H1 (cell line): Measurements from ENCODE around the gene BNC2. TPM values are rescaled to one million over a fixed set of nuclear protein-coding genes. Genes with fewer than 3 reads are reported as not detected.

ENCODE experiments used
- SAP30 ChIP-seq: fragments of 300-600 bp; sonication (generic); IDR thresholded peaks from 2 replicates; pipeline ENCODE4 v1.7.1; 2012; ENCODE audit warnings: low read length, moderate library complexity, mild to moderate bottlenecking, inconsistent platforms; ENCODE audit not compliant: insufficient read depth, insufficient replicate concordance
- polyA plus RNA-seq, 7 experiments: library from polyadenylated mRNA; depleted of rRNA in 3 of 7; stranded (reverse) in 5 of 7; unstranded in 2 of 7; fragments of >200 nt in 5 of 7; fragments of 200-250 nt in 2 of 7; gene quantifications; 1 replicate in 5 of 7; 2 replicates in 1 of 7; 4 replicates in 1 of 7; pipeline versions ENCODE4 v1.2.1 to v1.2.3, GENCODE V29; 2011 to 2013; ENCODE audit warnings: missing spikeins in 2 of 7, mixed read lengths in 2 of 7
- total RNA-seq: library from RNA; stranded (reverse); fragmentation: NEBNext Ultra II Directional; extraction: Animal tissue kit (Norgen Biotek cat#: 25700); gene quantifications from 2 replicates; pipeline ENCODE4 v1.2.1, GENCODE V29; 2021

BNC2 gene
- total and polyA plus RNA-seq, 2 of the 8 experiments (the other 6 are each of a cell fraction or from before 2014, with no cell fraction given): 16.0 to 26.8 TPM

- no peak for TF ChIP-seq SAP30
Measured at GRCh38 chr9:16543686-16544085, 326.8 kb downstream of the BNC2 start (continued).
